B cell (primary cell): ENCODE results near the gene COL4A1.

Source experiments
- EZH2 ChIP-seq: IDR thresholded peaks from 2 replicates; pipeline ENCODE4 v1.6.1; 2012; ENCODE audit warnings: borderline replicate concordance, low read depth, mild to moderate bottlenecking, moderate library complexity, low read length; ENCODE audit not compliant: insufficient read depth, poor library complexity, severe bottlenecking
- TF ChIP-seq, protein P1 (sequence below): fragments of 200-600 bp; IDR thresholded peaks from one replicate; pipeline ENCODE4 v1.8.0; 2022; ENCODE audit warnings: antibody characterized with exemption, mild to moderate bottlenecking

- TF ChIP-seq, protein P1, sequence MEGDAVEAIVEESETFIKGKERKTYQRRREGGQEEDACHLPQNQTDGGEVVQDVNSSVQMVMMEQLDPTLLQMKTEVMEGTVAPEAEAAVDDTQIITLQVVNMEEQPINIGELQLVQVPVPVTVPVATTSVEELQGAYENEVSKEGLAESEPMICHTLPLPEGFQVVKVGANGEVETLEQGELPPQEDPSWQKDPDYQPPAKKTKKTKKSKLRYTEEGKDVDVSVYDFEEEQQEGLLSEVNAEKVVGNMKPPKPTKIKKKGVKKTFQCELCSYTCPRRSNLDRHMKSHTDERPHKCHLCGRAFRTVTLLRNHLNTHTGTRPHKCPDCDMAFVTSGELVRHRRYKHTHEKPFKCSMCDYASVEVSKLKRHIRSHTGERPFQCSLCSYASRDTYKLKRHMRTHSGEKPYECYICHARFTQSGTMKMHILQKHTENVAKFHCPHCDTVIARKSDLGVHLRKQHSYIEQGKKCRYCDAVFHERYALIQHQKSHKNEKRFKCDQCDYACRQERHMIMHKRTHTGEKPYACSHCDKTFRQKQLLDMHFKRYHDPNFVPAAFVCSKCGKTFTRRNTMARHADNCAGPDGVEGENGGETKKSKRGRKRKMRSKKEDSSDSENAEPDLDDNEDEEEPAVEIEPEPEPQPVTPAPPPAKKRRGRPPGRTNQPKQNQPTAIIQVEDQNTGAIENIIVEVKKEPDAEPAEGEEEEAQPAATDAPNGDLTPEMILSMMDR: no peak
- TF ChIP-seq EZH2: no peak
These were observed 96.9 kb downstream of the COL4A1 start for GRCh38 chr13:110209950-110210603.
